Lower leg skin (tissue), 3 donors: ENCODE data around the gene NUSAP1.

Experiments
- POLR2A ChIP-seq, 2 donors: fragments of 450-650 bp; IDR thresholded peaks; one replicate each; pipeline ENCODE4 v1.6.1; 2016 to 2017; ENCODE audit warnings: antibody characterized with exemption in 2 of 2, mild to moderate bottlenecking in 1 of 2, moderate library complexity in 1 of 2
- TF ChIP-seq, protein P1 (sequence below), 3 donors: fragments of 450-650 bp; IDR thresholded peaks; one replicate each; pipeline ENCODE4 v1.5.1; 2016; ENCODE audit warnings: antibody characterized with exemption in 3 of 3, mild to moderate bottlenecking in 3 of 3, moderate library complexity in 2 of 3

DNA sequence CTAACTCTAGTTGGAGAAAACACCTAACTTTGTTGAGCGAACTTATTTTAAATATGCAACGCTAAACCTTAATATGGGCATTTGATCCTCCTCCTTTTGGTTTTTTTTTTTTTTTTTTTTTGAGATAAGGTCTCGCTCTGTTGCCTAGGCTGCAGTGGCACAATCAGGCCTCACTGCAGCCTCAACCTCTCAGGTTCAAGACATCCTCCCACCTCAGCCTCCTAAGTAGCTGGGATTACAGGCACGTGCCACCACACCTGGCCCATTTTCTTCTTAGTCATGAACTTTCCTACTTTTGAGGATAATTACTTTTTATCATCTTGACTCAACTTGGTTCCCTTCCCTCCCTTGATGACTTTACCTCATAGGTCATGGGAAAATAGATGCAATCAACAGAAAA, 3.9 kb downstream of the NUSAP1 start:
- TF ChIP-seq, protein P1, sequence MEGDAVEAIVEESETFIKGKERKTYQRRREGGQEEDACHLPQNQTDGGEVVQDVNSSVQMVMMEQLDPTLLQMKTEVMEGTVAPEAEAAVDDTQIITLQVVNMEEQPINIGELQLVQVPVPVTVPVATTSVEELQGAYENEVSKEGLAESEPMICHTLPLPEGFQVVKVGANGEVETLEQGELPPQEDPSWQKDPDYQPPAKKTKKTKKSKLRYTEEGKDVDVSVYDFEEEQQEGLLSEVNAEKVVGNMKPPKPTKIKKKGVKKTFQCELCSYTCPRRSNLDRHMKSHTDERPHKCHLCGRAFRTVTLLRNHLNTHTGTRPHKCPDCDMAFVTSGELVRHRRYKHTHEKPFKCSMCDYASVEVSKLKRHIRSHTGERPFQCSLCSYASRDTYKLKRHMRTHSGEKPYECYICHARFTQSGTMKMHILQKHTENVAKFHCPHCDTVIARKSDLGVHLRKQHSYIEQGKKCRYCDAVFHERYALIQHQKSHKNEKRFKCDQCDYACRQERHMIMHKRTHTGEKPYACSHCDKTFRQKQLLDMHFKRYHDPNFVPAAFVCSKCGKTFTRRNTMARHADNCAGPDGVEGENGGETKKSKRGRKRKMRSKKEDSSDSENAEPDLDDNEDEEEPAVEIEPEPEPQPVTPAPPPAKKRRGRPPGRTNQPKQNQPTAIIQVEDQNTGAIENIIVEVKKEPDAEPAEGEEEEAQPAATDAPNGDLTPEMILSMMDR (IDR thresholded peaks at IDR 0.05), result no peak
- TF ChIP-seq POLR2A (IDR thresholded peaks at IDR 0.05), result no peak
